Inflammatory macrophage (primary cell): ENCODE data around the gene HAP1.
A peak's percentile ranks its signal among the peaks of the same experiment; 100 is the strongest.
"Not testable (repeated sequence)": the region's sequence is repeated elsewhere in the genome, so short reads cannot be mapped to it uniquely, and the experiment has no call there.

Experiments
- DNase-seq, 2 donors: peaks; one replicate each; pipeline ENCODE4 v3.0.0-alpha.2; 2020 to 2022
- total RNA-seq, 18 experiments: gene quantifications; one replicate each; lab custom pipeline; 2026; ENCODE audit warnings: mixed read lengths in 6 of 18, inconsistent platforms in 2 of 18; lab: John Stamatoyannopoulos, UW

HAP1 gene
- total RNA-seq = 0 to 0.15 (median 0) reads per million in 18 experiments

DNA sequence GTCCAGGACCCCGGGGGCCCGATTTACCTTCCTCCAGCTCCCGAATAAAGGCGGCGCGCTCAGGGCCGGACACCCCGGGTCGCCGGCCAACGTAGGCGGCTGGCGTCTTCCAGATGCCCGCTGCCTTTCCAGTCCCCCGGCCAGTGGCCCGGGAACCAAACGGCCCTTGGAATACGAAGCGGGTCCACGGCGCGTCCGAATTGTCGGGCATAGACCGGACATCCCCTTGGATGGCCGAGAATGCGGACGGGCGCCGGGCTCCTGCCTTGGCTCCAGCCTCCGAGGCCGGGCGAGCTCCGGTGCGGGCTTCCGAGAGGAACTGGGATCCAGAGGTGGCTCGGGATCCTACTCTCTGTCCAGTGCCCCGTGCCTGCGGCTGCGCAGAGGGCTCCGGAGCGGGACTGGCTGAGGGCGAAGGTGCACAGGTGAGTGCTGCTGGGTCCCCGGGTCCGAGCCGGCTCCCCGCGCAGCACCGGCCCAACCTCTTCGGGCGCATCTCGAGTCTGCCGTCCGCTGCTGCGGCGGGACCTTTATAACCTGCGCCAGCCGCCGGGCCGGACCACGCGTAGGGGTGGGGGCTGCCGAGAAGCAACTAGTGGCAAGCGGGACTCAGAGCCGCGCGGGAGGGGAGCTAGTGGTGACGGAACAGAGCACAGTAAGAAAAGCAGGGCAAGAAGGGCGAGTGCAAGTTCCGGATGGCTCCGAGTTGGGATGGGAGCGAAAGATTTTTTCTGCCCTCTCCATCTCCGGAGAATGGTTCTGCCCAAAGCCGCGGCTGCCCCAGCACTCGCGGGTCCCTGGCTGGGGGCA is at the start of gene HAP1:
Gene HAP1 (minus strand): TSS at position 505 of the 810 bp plus-strand sequence. CDS start 9 bp downstream, at position 496.
- peak in 1 of 2 donors; percentile 11 for DNase-seq

GRCh38 chr17:41782142-41782541 is 47.7 kb upstream of the HAP1 start:
- no peak for DNase-seq

DNA sequence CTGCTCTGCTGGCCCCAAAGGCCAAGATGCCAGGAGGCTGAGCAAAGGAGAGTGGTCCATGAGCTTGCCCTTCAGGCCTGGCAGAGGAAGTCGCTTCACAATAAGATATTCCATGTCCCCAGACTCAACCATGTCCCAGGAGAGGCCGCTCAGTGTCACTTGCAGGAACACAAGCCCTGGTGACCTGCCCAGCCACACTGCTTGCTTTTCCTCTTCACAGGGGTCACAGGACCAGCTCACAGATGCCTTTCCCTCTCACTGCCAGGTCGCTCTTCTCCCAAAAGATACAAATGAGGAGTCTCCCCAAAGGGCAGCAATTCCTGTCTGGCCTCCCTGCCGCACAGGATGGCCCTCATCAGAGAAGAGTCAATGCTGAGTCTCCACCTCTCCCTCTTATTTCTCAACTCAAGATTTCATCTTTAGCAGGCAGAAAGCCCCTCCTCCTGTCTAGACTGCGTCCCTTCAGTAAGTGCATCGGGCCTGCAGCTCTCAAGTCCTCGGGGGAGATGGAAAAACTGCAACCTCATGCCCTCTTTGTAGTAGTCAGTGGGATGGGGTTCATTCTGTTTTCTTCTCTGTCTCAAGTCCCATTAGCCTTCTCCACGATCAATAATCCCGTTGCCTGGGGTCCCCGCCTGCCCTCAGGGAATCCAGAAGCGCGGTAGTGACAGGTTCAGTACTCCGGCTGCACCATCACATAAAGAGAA is 47.1 kb upstream of the HAP1 start:
- no peak for DNase-seq

DNA sequence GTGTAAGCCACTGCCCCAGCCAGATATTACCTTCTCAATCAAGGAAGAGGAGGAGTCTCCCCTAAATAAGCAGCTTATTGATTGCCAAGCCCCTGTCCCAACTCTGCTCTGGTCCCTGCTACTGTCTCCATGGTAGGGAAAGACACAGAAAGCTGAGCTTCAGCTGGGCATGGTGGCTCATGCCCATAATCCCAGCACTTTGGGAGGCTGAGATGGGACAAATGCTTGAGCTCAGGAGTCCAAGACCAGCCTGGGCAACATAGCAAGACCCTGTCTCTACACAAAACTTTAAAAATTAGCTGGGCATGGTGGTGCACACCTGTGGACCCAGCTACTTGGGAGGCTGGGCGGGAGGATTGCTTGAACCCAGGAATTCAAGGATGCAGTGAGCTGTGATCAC is 45.5 kb upstream of the HAP1 start:
- no peak for DNase-seq

DNA sequence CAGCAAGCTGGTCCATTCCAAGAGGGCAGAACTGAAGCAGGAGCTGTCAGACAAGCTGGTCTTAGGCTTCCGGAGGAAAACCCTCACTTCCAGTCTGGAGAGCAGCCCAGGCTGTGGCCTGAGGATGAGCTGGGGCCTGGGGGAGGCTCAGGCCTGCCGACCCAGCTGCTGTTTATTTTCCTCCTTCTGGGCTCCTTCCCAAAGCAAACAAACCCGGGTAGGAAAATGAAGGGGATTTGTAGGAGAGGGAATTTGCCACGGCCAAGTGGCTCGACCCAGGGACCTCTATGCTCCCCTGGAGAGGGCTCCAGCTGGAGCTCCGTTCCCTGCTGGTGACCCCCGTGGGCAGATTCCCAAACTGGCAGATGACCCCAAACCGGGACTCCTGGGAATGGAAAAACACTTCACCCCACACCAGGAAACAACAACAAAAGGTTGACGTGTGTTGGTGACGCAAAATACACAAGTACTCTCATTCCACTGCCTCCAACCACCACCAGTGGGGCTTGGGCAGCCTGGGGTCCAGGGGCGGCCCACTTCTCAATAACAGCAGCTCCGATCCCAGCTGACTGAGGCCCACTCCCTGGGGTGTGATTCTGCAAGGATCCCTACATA is 43.2 kb upstream of the HAP1 start:
- no peak for DNase-seq

- DNase-seq = no peak
These were observed 42.7 kb upstream of the HAP1 start for GRCh38 chr17:41777157-41777573.

DNA sequence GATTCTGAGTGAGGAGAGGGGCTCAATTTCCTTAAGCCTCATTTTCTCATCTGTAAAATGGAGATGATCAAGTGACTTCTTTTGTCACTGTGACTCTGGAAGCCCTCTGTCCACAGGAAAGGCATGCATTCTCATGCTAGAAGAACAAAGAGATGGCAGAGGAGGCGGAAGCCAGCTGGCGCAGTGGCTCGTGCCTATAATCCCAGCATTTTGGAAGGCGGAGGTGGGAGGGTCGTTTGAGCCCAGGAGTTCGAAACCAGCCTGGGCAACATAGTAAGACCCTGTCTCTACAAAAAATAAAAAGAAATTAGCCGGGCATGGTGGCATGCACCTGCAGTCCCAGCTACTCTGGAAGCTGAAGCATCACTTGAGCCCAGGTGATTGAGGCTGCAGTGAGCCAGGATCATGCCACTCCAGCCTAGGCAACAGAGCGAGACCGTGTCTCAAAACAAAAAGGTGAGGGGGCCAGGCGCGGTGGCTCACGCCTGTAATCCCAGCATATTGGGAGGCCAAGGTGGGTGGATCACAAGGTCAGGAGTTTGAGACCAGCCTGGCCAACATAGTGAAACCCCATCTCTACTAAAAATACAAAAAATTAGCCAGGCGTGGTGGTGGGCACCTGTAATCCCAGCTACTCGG is 41.9 kb upstream of the HAP1 start:
- DNase-seq = not testable (repeated sequence)

DNA sequence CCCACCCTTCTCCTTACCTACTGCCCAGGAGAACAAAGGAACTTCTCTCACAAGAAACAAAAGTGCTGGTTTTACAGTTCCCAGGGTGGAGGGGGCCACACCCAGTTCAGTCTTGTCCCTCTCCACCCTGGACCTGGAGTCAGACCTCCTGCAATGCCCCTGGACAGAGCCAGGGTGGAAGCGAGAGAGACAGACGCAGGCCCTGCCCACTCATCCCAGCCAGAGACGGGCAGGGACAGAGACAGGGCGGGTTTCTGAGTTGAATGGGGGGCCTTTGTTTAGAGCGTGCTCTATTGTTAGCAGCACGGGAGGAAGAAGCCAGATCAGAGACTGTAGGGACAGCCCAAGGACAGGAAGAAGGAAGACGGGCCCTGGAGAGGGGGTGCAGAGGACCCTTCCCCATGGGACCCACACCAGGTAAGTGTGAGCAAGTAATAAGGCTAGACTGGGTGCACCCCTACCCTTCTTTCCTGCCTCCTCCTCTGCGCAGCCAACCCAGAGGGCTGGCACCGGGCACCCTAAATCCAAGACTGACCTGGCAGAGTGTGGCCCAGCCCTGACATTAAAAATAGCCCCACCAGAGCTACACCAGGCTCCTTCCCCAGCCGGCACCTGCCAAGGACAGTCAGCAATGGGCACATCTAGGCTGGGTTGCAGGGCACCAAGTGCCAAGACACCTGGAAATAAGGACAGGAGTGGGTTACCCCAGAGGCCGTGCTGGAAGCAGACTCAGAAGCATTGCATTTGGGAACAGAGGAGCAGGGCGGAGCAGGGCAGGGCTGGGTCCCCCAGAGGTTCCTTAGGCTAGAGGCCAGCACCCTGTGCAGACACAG is 41.2 kb upstream of the HAP1 start:
- no peak for DNase-seq

GRCh38 chr17:41773731-41774193 is 39.3 kb upstream of the HAP1 start:
- DNase-seq = no peak

GRCh38 chr17:41773190-41773588 is 38.7 kb upstream of the HAP1 start:
- DNase-seq = no peak

GRCh38 chr17:41772586-41773189 is 38.2 kb upstream of the HAP1 start:
- DNase-seq = no peak

DNA sequence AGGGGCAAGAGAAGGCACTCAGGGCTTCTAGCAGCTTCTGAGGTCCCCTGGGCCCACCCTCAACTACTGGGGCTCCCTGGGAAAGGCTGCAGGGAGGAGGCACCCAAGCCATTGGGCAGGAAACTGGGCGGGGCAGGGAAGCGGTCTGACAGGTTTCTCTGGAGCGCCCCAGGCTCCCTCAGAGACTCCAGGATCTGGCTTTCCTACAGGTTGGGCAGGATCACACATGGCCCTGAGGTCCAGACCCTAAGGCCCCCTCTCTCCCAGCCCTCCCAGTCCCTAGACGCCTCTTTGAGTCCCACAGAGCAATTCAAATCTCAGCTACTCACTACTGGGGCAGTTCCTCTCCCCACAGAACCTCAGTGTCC is 37.8 kb upstream of the HAP1 start:
- no peak for DNase-seq

DNA sequence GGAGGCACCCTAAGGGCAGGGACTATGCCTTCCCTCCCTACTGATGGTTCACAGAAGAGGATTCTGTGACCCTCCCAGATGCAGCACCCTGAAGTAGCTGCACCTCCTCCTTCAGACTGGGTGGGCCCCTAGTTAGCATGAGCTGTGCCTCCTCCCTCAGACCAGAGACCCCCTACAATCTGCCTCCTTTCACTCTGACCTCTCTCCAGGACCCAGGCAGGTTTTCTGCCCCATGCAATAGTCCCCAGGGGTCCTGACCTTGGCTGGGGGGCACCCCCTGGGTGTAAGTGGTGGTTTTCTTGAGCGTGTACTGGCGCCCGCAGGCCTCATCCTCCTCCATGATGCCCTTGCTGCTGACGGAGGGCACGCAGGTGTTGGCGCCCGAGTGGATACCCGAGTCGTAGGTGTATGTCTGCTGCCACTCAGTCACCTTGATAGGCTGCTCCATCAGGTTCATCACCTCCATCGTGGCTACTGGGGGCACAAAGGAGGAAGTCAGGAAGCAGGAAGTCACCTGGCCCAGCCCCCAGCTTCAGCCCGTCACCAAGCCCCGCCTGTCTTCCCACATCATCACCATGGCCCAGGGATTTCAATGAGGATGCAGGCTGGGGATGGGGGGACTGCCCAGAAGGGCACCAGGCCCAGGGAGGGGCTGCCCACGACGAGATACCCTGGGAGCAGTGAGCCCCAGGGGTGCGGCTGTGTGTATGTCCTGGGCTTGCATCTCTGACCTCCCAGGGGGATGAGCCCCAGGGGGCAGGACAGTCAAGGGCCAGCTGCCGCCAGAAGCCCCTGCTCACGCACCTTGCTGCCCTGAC is 37.2 kb upstream of the HAP1 start:
- DNase-seq = no peak

GRCh38 chr17:41769985-41770384 is 35.5 kb upstream of the HAP1 start:
- no peak for DNase-seq

DNA sequence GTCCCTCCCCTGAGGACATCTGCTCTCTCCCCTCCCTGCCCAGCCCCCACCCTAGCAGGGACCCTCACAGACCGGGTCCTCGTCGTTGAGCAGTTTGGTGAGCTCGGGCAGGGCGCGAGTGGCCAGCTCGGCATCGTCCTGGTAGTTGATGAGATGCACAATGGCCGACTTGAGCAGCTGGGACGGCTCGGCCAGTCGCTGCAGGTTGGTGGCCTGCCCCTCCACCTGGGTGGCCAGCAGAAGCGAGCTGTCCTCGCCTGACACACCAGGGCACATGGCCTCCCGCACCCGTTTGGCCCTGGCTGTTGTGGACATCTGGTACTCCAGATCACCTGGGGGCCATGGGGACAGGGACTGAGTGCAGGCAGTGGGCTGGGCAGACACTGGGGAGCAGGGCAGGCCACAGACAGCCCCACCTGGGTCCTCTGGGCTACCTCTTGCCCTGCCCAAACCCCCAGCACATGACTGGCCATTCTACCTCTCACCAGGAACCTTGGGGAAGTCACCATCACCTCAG is 35.0 kb upstream of the HAP1 start:
- DNase-seq = no peak

DNA sequence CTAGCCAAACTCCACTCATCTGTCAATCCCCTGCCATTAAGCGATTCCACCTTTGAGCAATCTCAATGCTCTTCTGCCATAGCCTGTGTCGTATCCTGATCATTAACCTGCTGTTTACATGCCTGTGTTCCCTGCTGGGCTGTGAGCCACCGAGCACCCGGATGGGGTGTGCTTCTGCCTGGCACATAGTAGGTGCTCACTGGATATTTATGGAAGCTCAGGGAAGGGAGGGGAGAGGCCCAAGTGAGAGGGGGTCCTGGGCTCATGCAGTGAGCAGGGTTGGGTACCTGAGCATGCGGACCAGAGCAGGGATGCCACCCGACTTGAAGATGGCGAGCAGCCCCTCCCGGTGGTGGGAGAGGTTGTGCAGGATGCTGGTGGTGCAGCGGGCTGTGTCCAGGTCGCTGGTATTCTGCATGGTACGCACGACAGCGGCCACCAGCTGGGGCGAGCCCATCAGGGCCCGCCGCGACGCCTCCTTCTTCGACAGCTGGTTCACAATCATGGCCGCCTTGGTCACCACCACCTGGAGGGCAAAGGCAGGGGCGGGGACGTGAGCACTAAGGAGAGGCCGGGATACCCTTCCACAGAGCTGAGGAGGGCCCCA is 34.3 kb upstream of the HAP1 start:
- DNase-seq = no peak

GRCh38 chr17:41767324-41768042 is 33.0 kb upstream of the HAP1 start:
- no peak for DNase-seq

DNA sequence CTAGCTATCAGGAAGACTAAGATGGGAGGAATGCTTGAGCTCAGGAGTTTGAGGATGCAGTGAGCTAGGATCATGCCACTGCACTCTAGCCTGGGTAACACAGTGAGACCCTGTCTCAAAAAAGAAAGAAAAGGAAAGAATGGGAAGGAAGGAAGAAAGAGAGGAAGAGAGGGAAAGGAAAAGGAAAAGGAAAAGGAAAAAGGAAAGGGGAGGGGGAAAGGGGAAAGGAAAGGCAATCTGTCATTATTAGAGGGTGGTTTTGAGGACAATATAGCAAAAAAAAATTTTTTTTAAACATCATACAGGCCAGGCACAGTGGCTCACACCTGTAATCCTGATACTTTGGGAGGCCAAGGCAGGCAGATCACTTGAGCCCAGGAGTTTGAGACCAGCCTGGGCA is 31.7 kb upstream of the HAP1 start:
- DNase-seq = no peak

DNA sequence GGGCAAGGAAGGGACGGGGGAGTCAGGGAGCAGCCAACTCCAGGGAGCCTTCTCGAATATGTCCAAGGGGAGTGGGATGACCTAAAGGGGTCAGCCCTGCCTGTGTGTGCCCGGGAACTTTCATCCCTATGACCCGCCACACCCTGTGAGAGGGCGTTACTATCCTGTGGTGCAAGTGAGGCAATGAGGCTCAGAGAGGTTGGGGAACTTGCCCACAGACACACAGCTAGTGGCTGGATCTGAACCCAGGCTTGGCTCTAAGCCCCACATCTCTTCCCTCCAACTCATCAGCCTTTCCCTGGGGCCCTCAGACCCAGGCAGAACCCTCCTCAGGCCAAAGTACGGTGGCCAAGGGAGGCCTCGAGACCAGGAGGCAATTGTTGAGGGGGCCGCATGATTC is 28.9 kb upstream of the HAP1 start:
- no peak for DNase-seq
